Ecto neural progenitor cell (in vitro differentiated cells): ENCODE data around the gene BET1.

ENCODE experiments used
- DNase-seq: peaks from one replicate; pipeline ENCODE4 v3.0.0-alpha.2; 2018; ENCODE audit warnings: low spot score

BET1 gene

GRCh38 chr7:93957767-93958166, 46.4 kb downstream of the BET1 start:
- no peak for DNase-seq

GRCh38 chr7:93955304-93955703, 48.9 kb downstream of the BET1 start:
- DNase-seq: no peak

- DNase-seq: no peak
Observed at GRCh38 chr7:93949423-93949822, 54.7 kb downstream of the BET1 start.

- no peak for DNase-seq
Observed at GRCh38 chr7:93948873-93949272, 55.3 kb downstream of the BET1 start.

- DNase-seq: no peak
Observed at GRCh38 chr7:93948106-93948505, 56.0 kb downstream of the BET1 start.

- DNase-seq: no peak
Observed at GRCh38 chr7:93945756-93946535, 58.2 kb downstream of the BET1 start.

- no peak for DNase-seq
Observed at GRCh38 chr7:93945083-93945482, 59.1 kb downstream of the BET1 start.

- no peak for DNase-seq
Observed at GRCh38 chr7:93944673-93945072, 59.5 kb downstream of the BET1 start.

- no peak for DNase-seq
Observed at GRCh38 chr7:93943816-93944540, 60.2 kb downstream of the BET1 start.
